ENCODE results near the gene IRF2BP1.
A peak's percentile ranks its signal among the peaks of the same experiment; 100 is the strongest.

IRF2BP1 gene

DNA sequence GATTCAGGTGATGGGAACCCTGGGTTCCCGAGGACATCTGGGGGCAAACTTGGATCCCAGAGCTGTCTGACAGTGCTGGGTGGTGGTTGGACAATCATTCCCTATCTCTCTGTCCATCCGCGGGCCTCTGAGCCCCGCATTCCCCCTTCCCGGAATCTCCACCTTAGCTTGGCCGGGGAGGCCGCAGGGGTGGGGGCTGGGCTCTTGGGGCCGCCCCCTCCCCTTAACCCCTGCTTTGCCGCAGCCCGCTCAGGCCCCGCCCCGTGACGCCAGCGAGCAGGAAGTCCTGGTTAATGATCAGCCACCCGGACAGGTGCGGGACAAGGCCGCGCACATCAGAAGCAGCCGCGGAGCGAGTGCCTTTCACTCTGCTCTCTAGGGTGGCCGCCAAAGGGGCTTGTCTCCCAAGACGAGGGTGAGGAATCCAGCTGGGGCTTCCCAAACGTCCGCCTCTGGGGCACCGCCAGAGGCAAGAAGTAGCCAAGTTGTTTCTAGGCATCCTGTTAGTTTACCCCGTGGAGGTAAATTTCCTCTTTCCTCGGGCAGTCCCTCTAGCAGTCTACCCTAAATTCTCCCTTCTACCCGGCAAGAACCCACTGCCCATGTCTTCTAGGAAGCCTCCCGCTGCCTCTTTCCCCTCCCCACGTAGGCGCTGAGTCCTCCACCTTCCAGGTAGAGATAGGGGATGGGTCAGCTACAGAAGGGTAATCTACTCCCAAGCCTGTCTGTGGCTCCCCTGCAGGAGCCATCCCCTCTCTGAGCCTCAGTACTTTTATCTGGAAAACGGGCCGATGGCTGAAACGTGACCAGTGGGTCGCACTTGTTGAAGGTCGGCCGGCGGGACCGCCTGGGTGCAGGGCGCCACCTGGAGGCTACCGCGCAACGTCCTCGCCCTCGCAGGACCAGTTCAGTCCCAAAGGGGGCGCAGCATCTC is 3.0 kb downstream of the IRF2BP1 start:
- TF ChIP-seq, protein P1, sequence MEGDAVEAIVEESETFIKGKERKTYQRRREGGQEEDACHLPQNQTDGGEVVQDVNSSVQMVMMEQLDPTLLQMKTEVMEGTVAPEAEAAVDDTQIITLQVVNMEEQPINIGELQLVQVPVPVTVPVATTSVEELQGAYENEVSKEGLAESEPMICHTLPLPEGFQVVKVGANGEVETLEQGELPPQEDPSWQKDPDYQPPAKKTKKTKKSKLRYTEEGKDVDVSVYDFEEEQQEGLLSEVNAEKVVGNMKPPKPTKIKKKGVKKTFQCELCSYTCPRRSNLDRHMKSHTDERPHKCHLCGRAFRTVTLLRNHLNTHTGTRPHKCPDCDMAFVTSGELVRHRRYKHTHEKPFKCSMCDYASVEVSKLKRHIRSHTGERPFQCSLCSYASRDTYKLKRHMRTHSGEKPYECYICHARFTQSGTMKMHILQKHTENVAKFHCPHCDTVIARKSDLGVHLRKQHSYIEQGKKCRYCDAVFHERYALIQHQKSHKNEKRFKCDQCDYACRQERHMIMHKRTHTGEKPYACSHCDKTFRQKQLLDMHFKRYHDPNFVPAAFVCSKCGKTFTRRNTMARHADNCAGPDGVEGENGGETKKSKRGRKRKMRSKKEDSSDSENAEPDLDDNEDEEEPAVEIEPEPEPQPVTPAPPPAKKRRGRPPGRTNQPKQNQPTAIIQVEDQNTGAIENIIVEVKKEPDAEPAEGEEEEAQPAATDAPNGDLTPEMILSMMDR (IDR thresholded peaks at IDR 0.05), result peak; percentile 81

DNA sequence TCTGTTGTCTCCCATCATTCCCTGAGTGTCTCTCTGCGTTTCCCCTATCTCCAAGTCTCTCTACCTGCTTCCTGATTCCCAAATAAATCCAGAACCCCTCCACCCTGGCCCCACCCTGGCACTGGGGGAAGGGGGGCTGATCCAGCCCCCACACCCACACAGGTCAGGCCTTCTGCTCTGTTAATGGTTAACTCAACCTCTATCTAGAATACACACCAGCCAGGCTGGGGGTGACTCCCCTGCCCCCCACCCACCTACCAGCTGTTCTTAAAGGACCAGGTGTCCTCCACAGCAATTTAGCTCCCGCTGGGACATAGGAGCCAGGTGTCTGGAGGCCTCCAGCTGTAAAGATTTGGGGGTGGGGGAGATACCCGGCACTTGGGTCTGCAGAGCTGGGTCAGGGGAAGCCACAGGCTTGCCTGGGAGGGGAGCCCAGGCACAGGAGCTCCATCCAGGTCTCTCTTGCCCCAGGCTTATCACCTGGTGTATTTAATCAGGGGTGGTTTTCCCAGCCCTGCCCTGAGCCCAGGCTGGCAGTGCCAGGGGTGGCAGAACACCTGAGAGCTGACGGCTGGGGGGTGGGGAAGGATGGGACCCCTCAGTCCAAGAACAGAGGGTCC is 3.9 kb downstream of the IRF2BP1 start:
- TF ChIP-seq, protein P1 (IDR thresholded peaks at IDR 0.05), result no peak

DNA sequence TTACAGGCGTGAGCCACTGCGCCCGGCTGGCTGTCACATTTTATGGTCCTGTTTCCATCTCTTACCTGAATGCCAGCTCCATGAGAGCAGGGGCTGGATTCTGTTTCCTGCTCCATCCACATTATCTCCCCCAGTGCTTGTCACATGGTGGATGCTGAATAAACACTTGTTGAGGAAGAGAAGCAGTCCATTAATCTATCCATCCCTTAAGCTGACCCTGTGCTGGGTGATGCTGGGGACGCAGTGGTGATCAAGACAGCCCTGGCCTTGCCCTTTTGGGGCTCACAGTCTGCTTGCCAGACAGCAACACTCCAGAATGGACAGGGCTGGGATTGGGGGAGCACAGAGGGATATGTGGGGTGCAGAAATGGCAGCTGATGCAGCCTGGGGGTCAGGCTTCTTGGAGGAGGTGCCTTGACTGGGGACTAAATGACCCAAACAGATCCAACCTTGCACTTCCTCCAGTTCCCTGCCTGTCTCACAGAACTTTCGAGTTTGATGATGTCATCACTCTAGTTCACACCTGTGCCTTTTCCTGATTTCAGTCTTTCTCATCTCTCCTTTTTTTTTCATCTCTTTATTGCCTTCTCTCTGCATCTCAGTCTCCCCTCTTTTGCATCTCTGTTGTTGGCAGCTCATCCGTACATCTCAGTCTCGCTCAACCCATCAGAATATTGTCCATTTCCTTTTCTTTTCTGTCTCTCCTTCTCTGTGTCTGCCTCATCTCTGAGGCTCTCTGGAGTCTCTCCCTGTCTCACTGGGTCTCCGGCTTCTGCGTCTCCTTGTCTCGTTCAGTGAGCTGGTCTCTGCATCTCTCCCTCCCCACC is 4.6 kb downstream of the IRF2BP1 start:
- TF ChIP-seq, protein P1 (IDR thresholded peaks at IDR 0.05), result no peak

DNA sequence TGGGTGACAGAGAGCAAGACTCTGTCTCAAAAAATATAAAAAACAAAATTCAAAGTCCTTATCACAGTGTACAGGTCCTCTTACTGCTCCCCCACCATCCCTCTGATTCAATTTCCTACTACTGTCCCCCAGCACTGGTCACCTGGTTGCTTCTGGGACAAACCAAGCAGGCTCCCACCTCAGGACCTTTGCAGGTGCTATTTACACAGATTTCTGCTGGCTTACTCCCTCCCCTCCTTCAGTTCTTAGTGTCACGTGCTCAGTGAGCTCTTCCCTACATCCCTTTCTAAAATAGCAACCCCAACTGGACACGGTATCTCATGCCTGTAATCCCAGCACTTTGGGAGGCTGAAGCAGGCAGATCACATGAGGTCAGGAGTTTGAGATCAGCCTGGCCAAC is 6.0 kb downstream of the IRF2BP1 start:
- TF ChIP-seq, protein P1 (IDR thresholded peaks at IDR 0.05), result no peak

DNA sequence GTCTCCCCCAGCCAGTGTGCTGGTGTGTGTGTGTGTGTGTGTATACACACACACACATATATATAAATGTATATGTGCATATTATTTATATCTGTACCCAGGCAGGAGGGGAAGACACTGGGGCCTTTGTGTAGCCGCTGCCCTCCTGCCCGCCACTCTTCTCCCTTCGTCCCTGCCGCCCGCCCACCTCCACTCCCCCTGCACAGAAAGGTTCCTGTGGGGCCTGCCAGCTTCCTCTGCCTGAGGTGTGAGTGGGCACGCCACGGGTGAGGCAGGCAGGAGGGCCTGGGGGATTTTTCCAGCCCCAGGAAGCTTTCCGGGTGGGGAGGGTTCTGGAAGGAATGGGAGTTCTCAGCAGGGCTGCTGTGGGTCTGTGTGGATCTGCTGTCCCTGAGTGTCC is 6.9 kb downstream of the IRF2BP1 start:
- TF ChIP-seq, protein P1 (IDR thresholded peaks at IDR 0.05), result no peak

DNA sequence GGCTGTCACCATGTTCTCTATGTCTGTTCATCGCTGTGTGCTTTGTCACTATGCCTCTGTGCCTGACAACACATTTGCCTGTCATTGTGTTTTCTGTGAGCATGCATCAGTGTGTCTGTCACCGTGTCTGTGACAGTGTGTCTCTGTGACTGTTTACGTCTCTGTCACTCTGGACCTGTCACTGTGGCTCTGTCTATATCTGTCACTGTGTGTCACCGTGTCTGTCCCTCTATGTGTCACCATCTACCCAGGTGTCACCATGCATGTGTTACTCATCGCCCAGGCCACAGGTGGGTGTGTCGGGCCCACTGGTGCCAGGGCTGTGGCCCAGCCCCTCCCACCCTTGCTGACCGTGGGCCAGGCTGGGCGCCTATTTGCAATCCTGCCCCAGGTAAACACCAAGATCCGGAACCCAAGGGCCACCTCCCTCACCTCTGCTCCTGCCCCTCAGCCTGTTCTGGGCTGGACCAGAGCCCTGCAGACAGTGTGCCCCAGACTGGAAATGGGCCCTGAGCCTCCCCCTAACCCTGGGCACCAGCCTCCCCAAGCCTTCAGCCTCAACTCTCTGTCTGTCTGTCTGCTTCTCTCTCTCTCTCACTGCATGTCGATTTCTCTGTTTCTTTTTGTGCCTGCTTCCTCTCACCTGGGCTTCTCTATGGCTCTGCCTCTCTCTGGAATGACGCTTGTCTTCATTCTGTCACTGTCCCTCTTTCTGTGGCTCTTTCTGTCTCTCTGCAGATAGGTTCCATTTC is 7.7 kb downstream of the IRF2BP1 start:
- TF ChIP-seq, protein P1 (IDR thresholded peaks at IDR 0.05), result no peak
